WI38 (cell line): Measurements from ENCODE around the gene USH1C.

Experiments used
- H3K4me3 ChIP-seq: 2 replicates; pipeline ENCODE4 v1.5.1; 2011; ENCODE audit warnings: low read depth, mild to moderate bottlenecking, control low read depth, low read length
- CTCF ChIP-seq: IDR thresholded peaks from 2 replicates; pipeline ENCODE4 v1.5.1; 2012; ENCODE audit warnings: low read depth, mild to moderate bottlenecking, control low read depth, low read length

The USH1C gene

GRCh38 chr11:17559341-17560087 lies 15.3 kb upstream of the USH1C start:
- TF ChIP-seq CTCF = no peak
- H3K4me3 ChIP-seq = no peak overlapping the region

DNA sequence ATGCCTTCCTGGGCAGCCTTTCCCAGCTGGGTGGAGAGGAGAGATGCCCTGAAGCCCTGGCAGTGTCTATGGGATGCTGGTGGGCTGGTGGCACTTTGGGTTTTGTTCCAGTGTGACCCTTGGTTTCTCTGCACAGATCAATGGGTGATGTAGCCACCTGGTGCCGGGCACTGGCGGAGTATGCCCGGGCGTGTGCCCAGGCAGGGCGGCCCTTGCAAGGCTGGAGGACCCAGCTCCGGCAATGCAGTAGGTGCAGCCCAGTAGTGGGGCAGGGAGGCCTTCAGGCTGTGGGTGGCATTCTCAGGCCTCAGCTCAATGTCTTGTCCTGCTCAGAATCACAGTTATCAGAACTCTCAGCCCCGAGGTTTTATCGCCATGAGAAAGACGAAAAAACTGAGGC lies 14.7 kb upstream of the USH1C start:
- TF ChIP-seq CTCF = no peak
- H3K4me3 ChIP-seq = no peak overlapping the region

DNA sequence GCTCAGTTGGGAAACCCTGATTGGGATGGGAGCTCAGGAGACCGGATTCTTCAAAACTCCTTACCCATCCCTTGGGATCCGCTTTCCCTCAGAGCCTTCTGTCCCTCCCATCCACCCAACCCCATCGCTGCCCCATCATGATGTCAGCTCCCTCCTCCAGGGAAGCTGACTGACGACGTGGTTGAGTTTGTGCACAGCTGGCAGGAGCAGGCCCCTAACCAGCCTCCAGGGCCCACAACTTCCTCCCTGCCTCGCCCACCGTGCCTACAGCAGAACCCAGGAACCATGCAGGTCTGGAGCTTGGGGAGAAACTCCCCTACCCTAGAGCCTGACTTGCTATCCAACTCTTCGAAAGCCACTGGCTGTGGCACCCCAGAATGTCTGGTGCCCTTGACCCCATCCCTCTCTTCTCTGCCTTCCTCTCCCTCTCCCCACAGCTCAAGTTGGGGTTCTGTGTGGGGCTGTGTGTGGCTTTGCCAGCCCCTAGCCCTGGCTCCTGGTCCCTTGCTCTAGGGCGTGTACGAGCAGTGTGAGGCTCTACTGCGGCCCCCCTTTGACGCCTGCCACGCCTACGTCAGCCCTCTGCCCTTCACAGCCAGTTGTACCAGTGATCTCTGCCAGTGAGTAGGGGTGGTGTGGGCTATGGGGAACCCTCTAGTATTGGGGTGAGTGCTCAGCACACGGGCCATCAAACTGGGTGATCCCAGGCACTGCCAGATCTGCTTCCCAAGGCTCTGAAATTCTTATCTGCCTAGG lies 14.0 kb upstream of the USH1C start:
- TF ChIP-seq CTCF = no peak
- no peak overlapping the region for H3K4me3 ChIP-seq

DNA sequence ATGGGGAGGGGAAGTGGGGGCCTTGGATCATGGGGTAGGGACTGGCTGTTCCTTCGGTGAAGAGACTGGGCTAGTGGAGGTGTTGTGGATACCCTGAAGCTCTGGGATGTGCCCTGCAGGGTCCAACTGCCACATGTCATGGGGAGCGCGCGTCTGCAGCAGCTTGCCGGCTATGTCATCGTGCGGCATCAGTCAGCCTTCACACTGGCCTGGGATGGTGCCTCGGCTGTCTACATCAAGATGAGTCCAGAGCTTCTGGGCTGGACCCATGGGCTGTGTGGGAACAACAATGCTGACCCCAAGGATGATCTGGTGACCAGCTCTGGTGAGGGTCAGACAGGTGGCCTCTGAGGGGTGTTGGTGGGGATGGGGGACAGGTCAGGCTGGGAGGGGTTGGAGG lies 12.8 kb upstream of the USH1C start:
- H3K4me3 ChIP-seq = no peak overlapping the region
- no peak for TF ChIP-seq CTCF

DNA sequence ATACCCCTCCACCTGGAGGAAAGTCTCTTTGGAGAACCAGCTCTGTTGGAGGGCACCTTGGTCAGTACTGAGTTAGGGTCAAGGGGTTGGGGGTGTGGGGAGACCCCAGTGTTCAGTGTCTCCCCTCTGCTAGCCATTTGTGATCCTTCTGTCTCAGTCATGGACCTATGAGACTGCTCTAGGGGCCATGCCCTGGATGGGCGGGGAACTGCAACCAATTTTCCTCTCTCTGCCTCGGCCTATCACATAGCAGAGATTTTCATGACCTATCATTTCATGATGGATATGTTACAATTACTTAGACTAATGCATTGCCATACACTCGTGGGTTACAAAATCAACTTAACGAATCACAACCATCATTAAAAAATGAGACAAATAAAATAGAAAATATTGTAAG lies 10.3 kb upstream of the USH1C start:
- no peak overlapping the region for H3K4me3 ChIP-seq
- TF ChIP-seq CTCF = no peak

DNA sequence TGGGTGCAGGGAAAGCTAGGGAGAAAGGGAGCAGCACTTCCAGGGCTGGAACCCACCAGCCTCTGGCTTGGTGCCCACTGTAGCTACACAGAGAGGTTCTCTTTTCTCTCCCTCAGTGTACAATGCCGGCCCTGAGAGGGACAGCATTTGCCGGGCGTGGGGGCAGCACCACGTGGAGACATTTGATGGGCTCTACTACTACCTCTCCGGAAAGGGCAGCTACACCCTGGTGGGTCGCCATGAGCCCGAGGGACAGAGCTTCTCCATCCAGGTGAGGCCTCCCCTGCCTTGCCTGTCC lies 9.0 kb upstream of the USH1C start:
- H3K4me3 ChIP-seq = no peak overlapping the region
- TF ChIP-seq CTCF = no peak

DNA sequence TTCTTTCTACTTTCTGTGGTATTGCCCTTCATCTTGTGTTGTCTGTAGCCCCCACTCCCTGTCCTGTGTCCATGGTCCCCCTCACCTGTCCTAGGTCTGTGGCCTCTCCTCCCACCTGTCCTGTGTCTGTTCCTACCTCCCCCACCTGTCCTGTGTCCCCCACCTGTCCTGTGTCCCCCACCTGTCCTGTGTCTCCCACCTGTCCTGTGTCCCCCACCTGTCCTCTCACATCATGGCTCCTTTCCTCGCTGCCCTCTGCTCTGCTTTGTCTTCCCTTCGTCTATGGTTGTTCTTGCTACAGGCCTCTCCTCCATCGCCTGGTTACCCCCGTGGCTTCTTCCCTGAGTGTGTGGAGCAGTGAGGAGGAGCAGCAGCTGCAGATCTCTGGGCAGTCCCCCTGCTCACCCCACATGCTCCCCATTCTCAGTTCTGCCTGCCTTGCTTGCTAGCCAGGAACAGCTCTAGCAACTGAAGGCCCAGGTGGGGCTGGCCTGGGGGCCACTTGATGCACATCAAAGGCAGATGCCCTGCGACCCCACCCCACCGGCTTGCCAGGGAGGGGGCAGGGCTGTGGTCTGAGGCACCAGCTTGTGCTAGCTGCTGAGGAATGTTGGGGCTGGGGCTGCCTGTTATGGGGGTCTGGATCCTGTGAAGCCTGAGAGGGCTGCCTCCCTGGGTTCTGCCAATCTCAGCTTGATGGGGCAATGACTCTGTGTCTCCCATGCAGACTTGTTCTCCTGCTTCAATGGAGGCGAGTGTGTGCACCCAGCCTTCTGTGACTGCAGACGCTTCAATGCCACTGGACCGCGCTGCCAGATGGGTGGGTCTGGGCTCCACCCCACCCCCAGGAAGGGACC lies 8.4 kb upstream of the USH1C start:
- TF ChIP-seq CTCF = no peak
- H3K4me3 ChIP-seq = no peak overlapping the region
